NCI-H2081 (cell line): ENCODE data around the gene CIITA.

Experiments
- DNase-seq, 2 experiments: peaks; one replicate each; lab custom pipeline; 2025; lab: John Stamatoyannopoulos, UW

Gene CIITA

DNA sequence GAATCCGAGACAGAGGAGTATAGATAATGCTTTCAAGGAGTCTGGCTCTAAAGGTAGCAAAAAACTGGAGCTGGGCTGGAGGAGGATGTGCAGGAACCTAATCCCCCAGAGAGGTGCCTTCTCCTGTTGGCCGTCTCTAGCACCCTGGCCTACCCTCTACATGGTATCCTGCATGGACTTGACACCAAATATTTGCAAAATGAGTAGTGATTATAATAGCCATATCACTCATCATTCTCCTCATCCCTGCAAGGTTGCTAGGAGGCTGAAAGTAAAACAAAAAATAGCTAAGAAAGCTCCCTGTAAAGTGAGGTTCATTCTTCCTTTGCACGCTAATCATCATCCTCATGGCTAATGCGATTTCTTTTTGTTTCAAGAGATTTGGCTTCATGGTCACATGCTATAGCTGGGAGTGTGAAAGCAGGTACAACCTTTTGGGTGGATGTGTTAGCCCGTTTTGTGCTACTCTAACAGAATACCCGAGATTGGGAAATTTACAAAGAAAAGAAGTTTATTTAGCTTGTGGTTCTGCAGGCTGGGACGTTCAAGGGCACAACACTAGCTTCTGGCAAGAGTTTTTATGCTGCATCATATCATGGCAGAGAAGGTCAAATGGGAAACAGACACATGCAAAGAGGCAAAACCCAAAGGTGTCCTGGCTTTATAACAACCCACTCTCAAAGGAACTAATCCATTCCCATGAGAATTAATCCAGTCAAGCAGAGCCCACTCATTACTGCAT lies 27.1 kb upstream of the CIITA start:
- DNase-seq = no peak

DNA sequence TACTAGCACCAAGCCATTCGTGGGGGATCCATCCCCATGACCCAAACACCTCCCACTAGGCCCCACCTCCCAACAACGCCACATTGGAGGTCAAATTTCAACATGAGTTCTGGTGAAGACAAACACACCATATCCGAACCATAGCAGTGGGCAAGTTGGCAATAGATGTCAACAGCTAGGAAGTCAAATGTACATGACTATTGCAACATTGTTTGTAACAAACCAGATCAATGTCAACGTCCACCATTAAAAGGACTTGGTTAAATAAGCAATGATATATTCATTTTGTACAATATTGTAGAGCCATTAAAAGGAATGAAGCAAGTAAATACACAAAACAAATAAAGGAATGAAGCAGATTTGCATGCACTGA lies 26.5 kb upstream of the CIITA start:
- DNase-seq = no peak

DNA sequence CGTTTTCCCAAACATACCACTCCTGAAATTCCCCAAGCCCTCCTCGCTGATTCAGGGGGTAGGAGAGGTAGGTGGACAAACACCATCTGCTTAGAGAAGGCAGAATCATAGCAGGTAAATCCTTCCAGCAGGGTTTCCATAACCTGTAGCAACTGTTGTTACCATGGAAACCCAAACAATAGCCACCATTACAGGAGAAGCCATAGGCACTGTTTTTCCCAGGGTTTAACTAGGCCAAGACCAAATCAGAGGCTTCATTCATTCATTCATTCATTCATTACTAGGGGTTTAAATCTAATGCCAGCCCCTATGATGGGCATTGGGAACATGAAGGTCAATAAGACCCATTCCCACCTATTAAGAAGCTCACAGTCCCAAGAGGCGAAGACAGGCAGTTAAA lies 25.5 kb upstream of the CIITA start:
- DNase-seq = no peak

DNA sequence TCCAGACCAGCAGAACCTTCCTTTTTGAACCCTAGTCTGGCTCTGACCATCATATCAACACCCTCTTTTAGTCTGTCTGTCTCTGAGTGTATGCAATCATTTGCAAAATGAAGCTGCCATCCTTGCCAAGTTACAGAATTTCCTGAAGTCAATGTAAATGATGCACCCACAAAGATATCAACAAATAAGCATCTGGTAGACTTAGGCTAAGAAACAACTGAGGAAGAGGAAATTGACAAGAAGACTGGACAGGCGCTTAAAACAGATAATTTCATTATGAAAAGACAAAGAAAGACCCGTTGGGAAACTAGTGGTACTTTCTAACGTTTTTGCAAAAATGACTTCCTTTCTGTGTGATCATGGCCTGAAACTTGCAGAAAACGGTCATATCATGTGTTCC lies 24.7 kb upstream of the CIITA start:
- DNase-seq = no peak

DNA sequence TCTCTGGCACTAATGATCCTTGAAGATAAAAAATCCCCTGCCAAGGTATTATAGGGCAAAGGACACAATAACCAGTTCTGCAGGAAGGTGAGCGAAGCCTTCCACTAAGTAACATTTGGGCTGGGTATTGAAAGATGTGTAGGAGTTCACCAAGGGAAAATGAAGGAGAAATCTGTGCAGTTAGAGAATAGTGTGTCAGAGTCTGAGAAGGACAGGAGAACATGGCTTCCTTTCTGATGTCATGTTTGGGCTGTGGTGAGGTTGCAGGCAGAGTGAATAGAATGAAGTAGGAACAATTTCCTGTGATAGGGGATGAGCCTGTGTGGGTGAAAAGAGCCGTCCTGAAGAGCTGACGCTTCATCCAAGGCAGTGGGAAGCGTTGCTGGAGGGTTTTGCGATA lies 24.1 kb upstream of the CIITA start:
- DNase-seq = no peak

DNA sequence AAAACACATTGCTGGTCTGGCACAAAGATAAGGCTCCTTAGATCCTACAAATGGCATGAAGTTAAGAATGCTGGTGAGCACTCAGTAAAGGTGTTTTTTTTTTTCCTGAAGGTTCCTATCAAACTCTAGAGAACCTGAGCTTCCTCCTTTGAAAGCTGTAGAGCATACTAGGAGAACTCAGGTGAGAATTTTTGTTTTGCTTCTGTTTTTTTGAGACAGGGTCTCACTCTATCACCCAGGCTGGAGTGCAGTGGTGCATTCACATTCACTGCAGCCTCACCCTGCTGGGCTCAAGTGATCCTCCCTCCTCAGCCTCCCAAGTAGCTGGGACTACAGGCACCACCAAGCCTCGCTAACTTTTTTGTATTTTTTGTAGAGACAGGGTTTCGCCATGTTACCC lies 21.0 kb upstream of the CIITA start:
- DNase-seq = no peak

DNA sequence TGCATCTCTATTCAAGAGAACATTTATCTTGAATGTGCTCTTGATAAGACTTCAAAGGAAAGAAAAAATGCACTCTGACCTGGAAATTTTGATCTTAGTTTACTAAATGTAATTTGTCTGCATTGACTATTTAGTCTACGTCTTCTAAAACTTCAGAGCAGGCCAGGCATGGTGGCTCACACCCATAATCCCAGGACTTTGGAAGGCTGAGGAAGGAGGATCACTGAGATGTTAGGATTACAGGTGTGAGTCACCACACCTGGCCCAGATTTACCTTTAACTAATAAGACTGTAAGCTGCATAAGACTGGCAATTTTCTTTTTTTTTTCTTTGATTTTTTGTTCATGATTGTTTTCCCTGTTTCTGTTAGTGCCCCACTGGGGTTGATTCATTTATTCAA lies 18.8 kb upstream of the CIITA start:
- no peak for DNase-seq

DNA sequence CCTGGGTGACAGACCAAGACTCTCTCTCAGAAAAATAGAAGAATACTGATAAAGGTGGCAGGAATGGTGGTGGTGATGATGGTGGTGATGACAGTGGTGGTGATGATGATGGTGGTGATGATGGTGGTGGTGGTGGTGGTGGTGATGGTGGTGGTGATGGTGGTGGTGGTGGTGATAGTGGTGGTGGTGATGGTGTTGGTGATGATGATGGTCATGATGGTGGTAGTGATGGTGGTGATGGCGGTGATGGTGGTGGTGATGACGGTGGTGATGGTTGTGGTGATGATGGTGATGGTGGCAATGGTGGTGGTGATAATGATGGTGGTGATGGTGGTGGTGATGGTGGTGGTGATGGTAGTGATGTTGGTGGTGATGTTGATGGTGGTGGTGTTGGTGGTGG lies 18.0 kb upstream of the CIITA start:
- no peak for DNase-seq

DNA sequence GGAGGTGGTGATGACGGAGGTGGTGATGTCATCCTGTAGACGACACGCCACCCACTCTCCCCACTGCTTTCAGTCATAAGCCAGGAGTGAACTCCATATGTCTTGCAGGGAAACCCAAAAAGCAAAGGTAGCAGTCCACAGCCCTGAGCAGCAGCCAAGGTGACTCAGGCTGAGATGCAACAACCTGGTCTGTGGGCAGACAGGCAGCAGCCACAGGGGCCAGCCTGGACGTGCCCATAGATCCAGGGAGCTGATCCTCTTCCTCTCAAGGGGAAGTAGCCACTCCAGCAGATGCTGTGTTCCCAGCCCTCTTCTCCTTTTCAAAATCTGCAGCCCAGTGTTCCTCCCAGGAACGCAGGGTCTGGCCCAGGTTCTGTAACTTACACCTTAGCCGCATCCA lies 17.3 kb upstream of the CIITA start:
- DNase-seq = no peak

DNA sequence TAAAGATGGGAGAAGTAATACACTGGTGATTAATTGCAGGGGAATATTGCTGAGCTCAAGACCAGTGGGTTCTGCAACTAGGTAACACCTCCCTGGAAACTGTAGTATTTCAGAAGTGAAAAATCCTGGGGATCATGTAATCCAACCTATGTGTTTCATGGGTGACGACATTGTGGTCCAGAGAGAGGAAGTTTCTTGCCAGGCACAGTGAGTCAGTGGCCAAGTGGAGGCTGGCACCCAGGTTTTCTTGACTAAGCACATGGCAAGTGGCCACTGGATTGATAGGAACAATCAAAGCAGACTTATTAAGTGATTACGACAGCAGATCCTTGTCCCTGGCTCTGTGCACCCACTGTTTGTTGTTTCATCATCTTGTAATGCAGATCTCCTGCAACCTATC lies 14.6 kb upstream of the CIITA start:
- no peak for DNase-seq

DNA sequence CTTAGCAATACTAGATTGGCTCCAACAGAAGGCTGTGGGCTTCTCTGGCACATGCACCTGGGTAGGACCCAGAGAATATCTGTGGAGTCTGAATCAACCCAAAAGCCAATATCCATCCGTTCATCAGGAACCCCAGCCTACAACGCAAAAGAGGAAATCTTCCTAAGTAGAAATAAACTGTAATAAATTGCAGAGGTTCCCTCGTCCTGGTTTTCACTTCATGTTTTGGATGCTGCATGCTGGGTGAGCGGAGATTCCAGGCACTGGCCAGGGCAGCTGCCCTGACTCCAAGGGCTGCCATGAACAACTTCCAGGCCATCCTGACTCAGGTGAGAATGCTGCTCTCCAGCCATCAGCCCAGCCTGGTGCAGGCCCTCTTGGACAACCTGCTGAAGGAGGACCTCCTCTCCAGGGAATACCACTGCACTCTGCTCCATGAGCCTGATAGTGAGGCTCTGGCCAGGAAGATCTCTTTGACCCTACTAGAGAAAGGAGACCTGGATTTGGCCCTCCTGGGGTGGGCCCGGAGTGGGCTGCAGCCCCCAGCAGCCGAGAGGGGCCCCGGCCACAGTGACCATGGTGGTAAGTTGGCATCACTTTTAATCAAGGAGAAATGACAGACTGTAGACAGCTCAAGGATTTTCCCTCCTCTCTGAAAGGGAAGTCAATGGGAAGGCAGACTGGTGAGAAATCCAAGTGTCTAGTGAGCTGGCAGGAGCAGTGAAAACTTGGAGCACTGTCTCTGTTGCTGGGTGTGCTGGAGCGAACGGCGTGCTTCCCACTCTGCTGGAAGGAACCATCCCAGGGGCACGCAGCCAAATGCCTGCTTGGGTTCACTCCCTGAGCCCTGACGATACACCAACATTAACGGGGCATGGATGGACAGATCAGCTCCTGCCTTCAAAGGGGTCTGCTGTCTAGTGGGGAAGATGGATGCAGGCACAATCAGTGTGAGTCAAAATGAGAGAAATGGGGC lies 10.7 kb upstream of the CIITA start:
- no peak for DNase-seq

DNA sequence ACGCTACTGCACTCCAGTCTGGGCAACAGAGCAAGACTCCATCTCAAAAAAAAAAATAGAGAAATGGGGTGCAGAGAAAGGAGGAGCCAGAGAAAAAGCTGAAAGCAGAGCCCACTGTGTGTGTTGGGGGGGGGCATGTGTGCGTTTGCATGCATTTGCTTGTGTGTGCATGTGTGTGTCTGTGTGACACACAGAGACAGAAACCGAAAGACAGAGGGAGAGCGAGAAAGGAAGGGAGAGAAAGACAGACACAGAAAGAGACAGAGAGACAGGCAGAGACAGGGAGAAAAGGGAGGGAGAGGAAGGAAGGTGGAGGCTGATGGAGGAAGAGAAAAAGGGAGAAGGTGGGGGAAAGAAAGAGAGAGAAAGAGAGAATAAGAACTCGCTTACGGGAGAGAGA lies 9.8 kb upstream of the CIITA start:
- DNase-seq = no peak

DNA sequence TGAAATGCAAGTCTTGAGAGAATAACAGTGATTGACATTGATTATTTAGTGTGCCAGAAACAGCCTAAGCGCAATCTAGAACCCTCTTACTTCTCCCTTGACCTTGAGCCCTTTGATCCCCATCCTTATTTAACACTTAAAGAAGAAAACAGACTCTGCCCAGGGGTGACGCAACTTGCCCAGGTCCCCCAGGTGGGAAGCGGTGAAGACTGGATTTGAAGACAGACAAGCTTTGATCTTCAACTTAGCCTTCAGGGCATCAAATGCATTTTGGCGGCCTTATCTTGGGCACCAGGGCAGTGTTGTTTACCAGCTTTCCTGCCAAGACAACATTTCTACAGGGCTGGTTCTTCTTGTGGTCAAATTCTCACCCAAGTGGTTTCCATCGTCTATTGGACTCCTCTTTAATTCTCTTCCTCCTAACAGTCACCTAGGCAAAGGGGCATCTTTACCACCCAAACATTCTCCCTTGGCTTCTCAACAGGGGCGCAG lies 8.9 kb upstream of the CIITA start:
- DNase-seq = no peak

DNA sequence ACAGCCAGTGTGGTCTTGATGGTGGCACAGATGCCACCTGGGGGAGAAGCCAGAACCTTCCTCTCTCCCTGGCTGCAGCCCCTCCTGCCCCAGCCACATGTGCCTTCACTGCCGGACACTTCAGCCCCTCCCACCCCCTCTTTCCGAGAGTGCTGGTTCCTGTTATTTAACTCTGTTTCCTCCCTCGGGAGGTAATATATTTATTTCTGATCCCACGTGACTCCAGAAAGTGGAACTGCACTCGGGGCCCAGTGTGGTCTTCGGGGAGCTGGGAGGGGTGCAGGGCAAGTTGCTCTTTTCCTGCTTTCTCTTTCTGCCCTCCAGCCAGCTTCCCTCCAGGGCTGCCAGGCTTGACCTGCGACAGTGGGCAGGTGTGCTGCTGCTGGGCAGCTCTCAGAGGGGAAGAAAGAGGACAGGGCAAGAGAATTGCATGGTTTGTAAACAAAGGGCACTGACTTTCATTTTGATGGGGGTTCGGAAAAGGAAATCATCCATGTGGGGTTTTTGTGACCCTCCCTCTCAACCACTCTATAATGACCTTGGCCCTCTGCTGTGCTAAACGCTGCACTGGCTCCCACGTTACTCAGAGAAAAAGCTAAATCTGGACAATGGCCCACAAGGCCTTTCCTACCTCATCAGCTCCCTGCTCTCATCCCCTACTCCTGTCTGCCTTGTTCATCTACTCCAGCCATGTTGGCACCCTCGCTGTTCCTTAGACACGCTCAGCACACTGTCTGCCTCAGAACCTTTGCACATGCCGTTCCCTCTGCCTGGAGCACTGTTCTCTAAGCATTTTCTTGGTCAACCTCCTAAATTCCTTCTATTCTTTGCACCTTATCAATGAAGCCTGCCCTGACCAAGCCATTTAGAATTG lies 8.2 kb upstream of the CIITA start:
- no peak for DNase-seq

DNA sequence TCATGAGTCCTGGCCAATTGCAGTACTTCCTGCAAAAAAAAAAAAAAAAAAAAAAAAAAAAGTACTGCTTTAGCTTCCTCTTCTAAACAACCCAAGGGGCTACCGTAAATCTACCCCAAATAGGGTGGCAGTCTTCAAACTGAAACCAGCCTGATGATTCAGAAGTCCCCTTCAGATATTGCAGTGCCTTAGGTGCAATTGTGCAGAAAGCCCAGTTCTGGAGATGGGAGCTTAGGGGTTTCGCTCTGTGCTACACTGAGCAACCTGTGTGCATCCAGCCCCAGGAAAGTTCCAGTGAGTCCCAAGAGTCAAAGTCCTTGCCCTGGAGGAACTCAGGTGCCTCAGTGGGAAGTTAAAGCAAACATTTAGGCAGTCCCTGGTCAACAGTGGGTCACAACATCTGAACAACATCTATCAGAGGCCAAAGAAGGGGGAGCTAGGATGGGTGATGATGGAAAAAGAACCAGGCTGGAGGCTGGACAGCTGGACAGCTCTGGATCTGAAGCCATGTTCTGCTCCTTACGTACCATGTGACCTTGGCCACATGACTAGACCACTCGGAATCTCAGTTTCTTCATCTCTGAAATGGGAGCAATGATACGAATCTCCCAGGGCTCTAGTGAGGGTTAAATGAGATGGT lies 6.7 kb upstream of the CIITA start:
- no peak for DNase-seq

DNA sequence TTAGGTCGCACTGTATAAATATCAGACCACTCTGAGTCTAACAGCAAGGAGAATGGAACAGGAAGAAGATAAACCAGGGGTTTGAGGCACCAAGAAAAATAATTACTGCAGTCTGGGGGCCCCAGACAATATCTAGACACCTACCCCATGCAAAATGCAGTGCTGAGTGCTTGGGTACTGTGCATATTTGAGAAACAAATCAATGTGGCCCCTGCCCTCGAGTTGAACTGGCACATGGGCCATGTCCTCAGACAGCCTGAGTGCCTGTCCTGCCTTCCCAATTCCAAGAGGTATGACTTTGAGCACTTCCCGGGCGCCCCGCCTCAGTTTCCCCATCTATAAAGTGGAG lies 6.2 kb upstream of the CIITA start:
- no peak for DNase-seq

DNA sequence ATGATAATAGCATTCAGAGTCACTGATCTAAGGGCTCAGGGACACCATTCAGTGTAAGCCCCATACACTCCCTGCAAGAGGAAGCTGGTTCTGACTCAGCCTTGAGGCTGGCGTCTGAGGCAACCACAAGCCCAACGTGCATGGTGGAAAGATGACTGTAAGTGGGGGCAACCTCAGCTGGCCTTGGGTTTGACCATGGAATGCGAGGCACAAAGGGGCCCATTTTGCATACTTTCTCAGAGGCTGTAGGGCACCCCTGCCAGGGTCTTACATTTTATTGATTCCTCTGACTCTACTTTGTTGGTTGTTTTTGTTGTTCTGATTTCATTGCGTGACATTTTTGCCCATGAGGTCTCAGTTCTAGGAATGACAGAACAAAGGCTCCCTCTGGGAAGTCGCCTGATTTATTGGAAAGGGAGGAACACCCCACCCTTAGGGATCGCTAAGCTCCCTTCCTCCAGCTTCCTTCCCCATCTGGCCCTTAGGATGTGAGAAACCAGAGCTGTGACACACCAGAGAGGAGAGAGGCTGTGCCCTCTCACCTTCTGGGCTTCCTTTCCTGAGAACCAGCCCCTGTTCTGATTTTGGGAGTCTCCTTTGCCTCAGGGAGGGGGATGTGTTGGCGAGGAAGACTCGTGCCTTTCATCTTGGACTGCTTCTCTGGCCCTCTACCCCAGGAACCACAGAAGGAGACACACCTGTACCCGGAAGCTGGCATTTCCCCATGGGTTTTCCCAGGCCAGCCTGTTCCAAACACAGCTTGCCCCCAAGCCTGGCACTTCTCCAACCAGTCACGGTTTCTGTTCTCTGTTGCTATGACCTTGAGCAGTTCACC lies 5.6 kb upstream of the CIITA start:
- DNase-seq = no peak

DNA sequence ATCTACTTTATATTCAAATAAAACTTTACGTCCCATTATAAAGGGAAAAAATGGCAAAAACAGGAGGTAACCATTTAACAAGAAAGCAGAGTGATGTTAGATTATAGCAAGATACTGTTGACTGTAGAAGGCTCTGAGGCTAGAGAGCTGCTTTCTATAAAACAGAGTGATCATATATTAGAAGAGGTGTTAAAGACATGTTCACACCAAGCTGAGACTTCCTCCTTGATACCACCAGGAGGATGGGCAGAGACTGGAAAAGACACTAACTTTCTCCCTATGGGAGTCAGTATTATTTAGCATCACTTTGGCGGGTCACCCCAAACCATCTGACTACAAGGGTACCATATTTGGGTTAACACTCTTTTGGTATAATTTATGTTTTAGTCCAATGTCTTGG lies 687 bp upstream of the CIITA start:
- no peak for DNase-seq

DNA sequence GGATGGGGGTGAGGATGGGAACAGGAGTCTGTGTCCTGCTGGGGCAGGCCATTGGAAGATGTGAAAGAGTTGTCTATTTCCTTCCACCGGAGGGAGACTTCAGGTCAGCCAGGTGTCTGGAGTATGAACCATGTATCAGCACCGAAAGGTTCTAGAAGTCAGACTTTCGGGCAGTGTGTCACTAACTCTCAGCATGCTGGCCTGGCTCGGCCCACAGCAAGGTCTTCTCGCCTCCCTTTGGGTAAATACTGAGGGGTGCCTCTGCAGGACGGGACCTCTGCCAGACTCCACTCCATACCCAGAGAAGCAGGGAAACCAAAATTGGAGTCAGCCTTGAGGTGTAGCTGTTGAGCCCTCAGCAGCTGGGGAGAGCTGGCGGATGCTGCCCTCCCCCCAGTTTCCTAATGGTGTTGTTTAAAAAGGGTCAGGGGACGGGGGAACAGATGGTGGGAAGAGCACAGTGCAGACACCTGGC lies 507 bp downstream of the CIITA start:
- DNase-seq = no peak

DNA sequence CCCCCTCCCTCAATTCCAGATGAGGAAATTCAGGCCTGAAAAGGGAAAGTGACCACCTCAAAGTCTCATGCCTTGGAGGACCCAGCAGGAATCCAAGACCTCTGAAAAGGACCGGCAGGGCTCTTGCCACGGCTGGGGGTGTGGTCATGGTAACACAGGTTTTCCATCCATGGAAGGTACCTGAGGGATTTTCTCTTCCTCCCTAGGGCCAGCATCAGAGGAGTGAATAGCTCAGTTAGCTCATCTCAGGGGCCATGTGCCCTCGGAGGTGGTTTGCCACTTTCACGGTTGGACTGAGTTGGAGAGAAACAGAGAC lies 1.3 kb downstream of the CIITA start:
- no peak for DNase-seq
